Measurements from ENCODE around the gene CPNE7. TPM values are rescaled to one million over a fixed set of nuclear protein-coding genes. Genes with fewer than 3 reads are reported as not detected.

Gene CPNE7
- total and polyA plus RNA-seq, 2 of the 8 experiments (the other 6 are each of a cell fraction or from before 2014, with no cell fraction given): 10.0 to 23.7 TPM

DNA sequence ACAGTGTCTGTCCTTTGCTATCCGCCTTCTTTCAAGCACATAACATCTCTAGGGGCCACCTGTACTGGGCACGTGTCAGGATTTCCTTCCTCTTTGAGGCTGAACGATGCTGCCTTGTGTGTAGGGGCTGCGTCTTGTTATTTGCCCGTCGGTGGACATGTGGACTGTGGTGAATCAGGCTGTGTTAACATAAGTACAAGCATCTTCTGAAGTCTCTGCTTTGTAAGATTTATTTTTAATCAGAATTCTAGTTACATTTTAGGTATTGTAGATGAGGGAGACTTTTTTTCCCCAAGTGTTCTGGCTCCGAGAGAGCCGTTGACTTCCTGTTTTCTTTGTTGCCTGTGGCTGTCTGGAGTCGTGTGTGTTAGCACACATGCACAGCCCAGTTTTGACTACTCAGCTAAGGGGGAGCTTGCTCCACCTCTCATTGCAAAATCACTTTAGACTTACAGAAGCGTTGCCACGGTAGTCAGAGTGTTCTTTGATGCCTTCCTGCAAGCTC, 41.3 kb upstream of the CPNE7 start (continued):
- TF ChIP-seq RXRA (IDR thresholded peaks at IDR 0.05; ENCODE audit: insufficient read depth, low read depth, low read length): no peak
- TF ChIP-seq FOSL1 (IDR thresholded peaks at IDR 0.05; ENCODE audit: insufficient read depth, low read depth, low read length): no peak
- TF ChIP-seq JUN (IDR thresholded peaks at IDR 0.05; ENCODE audit: low read depth, low read length): no peak
- TF ChIP-seq POLR2AphosphoS5 (IDR thresholded peaks at IDR 0.05; ENCODE audit: low read depth, low read length): no peak

Measured in H1 (cell line).